ENCODE results near the gene INPP5A.

Gene INPP5A

GRCh38 chr10:132746386-132746785, 208.8 kb downstream of the INPP5A start:
- H3K4me3 ChIP-seq (replicated peaks; ENCODE audit: insufficient read depth, low read length), result no peak overlapping the region
- no peak overlapping the region for H3K27ac ChIP-seq (replicated peaks)
- H3K27me3 ChIP-seq (ENCODE audit: insufficient read depth, poor library complexity, severe bottlenecking), result no peaks in the 10 kb centered on the region
- no peak for DNase-seq (ENCODE audit: low read depth in 1 of 2, low spot score in 1 of 2)
- TF ChIP-seq CTCF (IDR thresholded peaks at IDR 0.05; ENCODE audit: insufficient read depth, low read length), result no peak
- TF ChIP-seq GABPA (IDR thresholded peaks at IDR 0.05; ENCODE audit: low read depth), result no peak
- no peak for TF ChIP-seq SPI1 (IDR thresholded peaks at IDR 0.05; ENCODE audit: borderline replicate concordance, low read depth)
- TF ChIP-seq POLR2AphosphoS5 (IDR thresholded peaks at IDR 0.05; ENCODE audit: low read depth), result no peak
- TF ChIP-seq REST (IDR thresholded peaks at IDR 0.05; ENCODE audit: insufficient replicate concordance, low read depth), result no peak

GRCh38 chr10:132746801-132747625, 209.4 kb downstream of the INPP5A start:
- H3K4me3 ChIP-seq (replicated peaks; ENCODE audit: insufficient read depth, low read length), result no peak overlapping the region
- no peaks in the 10 kb centered on the region for H3K27me3 ChIP-seq (ENCODE audit: insufficient read depth, poor library complexity, severe bottlenecking)
- TF ChIP-seq GABPA (IDR thresholded peaks at IDR 0.05; ENCODE audit: low read depth) (no peak), SPI1 (IDR thresholded peaks at IDR 0.05; ENCODE audit: borderline replicate concordance, low read depth) (no peak), POLR2AphosphoS5 (IDR thresholded peaks at IDR 0.05; ENCODE audit: low read depth) (no peak), CTCF (IDR thresholded peaks at IDR 0.05; ENCODE audit: insufficient read depth, low read length) (no peak), REST (IDR thresholded peaks at IDR 0.05; ENCODE audit: insufficient replicate concordance, low read depth) (no peak)
- no peak for DNase-seq (ENCODE audit: low read depth in 1 of 2, low spot score in 1 of 2)
- H3K27ac ChIP-seq (replicated peaks), result no peak overlapping the region

- no peak for TF ChIP-seq POLR2AphosphoS5 (IDR thresholded peaks at IDR 0.05; ENCODE audit: low read depth)
- Histone ChIP-seq H3K27ac (replicated peaks) (no peak overlapping the region), H3K4me3 (replicated peaks; ENCODE audit: insufficient read depth, low read length) (no peak overlapping the region), H3K27me3 (ENCODE audit: insufficient read depth, poor library complexity, severe bottlenecking) (no peaks in the 10 kb centered on the region)
- no peak for DNase-seq (ENCODE audit: low read depth in 1 of 2, low spot score in 1 of 2)
Observed at GRCh38 chr10:132748135-132748534, 210.5 kb downstream of the INPP5A start.

GRCh38 chr10:132748545-132749370, 211.2 kb downstream of the INPP5A start:
- TF ChIP-seq POLR2AphosphoS5 (IDR thresholded peaks at IDR 0.05; ENCODE audit: low read depth) (no peak), CTCF (IDR thresholded peaks at IDR 0.05; ENCODE audit: insufficient read depth, low read length) (no peak)
- no peak overlapping the region for H3K27ac ChIP-seq (replicated peaks)
- no peaks in the 10 kb centered on the region for H3K27me3 ChIP-seq (ENCODE audit: insufficient read depth, poor library complexity, severe bottlenecking)
- no peak overlapping the region for H3K4me3 ChIP-seq (replicated peaks; ENCODE audit: insufficient read depth, low read length)
- no peak for DNase-seq (ENCODE audit: low read depth in 1 of 2, low spot score in 1 of 2)
